ENCODE measurements around the gene SCMH1.

SCMH1 gene

DNA sequence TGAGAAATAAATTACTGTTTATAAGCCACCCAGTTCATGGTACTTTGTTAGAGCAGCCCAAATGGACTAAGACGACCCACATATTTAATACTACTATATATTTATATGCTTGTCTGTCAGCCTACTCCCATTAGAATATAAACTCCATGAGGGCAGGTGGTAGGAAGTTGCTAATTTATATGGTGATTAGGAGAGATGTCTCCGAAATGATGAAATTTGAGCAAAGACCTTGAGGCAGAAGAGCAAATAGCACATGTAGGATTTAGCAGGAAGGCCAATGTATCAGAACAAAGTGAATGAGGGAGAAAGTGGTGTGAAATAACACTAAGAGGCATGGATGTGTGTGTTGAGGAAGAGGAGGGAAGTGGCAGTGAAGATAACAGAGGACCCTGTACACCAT, 210.0 kb downstream of the SCMH1 start:
- DNase-seq (ENCODE audit: low read depth in 2 of 2, low spot score in 1 of 2): no peak

DNA sequence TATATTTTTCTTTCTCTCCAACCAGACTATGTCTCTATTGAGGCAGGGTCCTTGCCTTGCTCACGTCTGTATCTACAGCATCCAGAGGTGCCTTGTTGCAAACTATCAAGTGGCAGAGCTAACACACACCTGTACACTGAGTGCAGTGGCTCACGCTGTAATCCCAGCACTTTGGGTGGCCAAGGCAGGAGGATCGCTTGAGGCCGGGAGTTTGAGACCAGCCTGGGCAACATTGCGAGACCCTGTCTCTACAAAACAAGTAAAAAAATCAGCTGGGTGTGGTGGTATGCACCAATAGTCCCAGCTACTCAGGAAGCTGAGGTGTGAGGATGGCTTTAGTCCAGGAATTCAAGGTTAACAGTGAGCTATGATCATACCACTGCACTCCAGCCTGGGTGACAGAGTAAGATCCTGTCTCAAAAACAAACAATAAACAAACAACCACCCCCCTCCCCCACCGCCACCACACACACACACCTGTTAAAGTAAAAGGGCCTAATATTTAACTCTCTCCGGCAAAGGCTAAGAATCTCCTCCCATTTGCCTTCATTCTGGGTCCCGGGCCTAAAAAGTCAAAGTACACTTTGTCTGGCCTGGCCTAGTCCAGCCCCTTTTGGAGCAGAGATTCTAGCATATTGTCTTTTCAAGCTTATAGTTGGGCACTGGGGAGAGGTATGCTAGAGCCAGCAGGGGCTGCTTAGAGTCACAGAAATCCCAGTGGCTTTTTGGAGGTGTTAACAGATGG, 211.1 kb downstream of the SCMH1 start:
- no peak for DNase-seq (ENCODE audit: low read depth in 2 of 2, low spot score in 1 of 2)

DNA sequence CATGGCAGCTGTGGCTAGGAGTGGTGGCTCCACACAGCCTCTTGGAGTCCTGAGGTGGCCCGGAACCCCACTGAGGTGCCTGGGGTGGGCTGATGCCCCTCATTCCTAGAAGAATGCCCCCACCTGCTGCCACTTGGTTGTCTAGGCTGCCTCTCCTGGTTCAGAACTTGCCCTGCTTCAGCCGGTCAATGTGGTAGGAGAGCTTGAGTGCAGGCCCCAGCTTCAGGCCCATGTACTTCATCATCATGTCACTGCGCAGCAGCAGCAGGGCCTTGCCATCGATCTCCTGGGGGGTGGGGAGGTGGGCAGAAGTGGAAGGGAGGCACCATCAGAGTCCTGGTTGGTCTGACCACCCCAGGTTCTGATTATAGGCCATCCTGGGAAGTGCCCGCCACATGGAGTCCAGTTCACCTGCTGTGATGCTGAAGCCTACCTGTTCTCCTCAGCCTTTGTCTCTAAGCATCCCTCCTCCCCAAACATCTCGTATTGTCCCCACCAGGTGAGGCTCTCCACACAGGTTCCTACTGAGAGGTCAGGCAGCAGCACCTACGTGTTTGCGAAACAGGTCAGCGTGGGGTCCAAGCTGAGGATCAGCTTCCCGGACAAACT, 214.0 kb downstream of the SCMH1 start:
- no peak for DNase-seq (ENCODE audit: low read depth in 2 of 2, low spot score in 1 of 2)

DNA sequence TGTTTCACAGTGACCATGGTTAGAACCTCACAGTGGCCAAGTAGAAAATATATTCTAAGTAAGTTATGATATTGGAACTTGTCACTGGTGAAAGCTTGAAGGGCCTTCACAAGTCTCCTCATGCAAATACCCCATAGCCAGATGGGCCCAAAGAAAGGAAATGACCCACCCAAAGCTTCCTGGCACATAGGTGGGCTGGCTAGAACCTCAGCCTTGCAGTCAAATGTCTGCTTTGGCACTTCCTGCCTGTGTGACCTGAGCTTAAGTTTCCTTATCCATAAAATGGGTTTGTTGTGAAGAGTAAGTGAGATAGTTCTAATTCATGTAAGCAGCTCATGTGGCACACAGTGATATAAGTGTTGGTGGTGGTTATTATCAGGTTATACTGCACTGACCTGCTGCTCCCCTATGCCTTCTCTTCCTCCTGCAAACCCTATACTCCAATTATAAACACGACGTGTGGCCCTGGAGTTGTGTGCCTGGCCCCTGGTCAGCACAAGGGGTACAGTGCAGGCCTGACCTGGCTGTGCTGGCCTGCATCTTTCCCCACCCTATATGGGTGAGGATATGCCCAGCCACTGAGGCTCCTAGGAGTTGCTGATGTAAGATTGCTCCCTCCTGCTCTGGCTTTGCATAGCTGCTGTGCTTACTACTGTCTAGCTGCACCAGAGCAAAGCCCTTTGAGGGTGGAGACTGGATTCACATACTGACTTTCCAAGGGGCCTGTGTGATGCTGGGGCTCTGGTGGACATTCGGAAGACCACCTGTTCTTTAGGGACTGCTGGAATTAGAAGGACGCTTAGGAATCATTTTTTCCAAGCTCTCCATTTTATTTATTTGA, 215.9 kb downstream of the SCMH1 start:
- no peak for DNase-seq (ENCODE audit: low read depth in 2 of 2, low spot score in 1 of 2)

DNA sequence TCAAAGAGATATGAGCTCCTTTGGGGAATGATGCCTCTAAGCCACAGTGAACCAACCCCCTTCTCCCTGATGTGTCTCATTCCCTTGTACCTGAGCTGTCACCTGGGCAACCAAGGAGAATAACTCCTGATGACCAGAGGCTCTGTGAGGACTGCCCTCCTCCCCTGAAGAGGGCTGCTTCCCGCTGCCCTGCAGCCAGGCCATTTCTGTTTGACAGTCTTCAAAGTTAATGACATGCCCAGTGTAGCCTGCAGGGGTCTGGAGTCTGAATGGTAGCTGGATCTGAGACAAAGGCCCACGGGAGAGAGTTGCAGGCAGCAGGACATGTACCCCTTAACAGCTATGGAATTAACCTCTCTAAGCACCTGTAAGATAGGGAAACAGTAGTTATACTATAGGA, 217.2 kb downstream of the SCMH1 start:
- DNase-seq (ENCODE audit: low read depth in 2 of 2, low spot score in 1 of 2): no peak

DNA sequence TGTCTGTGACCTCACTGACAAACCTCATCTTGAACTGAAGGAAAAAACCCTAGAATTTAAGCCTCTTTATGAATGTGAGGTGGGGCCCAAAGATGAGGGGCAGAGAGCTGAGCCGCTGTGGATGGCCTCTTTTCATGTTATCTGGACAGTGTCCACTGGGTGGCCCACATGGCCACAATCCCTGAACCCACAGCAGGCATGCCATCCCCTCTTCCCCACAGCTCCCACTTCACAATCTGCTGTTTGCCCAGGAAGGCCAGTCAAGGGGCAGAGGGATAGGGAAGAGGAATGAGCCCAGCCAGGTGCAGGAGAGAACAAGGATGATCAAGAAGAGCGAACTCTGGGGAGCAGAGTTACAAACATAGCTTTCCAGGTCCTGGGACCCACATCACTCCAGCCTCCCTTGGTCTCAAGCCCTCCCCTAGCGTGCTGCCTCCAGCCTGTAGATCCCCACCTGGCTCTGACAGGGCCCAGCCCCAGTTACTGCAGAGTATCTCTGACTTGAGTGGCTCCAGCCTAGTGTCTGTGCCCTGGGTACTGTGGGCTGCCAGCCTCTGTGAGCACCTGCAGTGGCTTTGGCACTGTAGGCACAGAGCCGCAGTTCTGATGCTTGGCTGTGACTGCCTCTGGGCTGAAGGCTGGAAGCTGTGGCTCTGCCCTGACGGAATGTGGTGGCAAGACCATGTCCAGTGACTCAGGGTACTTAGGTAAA, 218.7 kb downstream of the SCMH1 start:
- DNase-seq (ENCODE audit: low read depth in 2 of 2, low spot score in 1 of 2): no peak

DNA sequence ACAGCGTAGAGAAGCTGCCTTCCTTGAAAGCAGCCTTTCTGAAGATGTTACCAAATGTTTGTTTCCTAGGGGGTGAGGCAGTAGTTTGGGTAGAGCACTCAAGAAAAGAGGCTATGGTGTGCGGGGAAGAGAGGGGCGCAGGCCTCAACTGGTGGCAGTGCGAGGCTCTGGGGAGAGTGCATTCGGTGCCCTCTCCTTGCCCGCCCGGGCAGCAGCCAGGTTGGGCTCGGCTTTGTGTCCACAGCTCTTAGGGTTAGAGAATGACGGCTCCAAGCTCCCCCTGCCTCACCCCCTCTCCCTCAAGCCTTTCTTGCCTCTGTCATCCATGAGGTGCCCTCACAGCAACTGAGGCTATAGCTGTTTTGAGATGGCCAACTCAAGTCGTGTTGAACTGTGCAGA, 219.7 kb downstream of the SCMH1 start:
- no peak for DNase-seq (ENCODE audit: low read depth in 2 of 2, low spot score in 1 of 2)

DNA sequence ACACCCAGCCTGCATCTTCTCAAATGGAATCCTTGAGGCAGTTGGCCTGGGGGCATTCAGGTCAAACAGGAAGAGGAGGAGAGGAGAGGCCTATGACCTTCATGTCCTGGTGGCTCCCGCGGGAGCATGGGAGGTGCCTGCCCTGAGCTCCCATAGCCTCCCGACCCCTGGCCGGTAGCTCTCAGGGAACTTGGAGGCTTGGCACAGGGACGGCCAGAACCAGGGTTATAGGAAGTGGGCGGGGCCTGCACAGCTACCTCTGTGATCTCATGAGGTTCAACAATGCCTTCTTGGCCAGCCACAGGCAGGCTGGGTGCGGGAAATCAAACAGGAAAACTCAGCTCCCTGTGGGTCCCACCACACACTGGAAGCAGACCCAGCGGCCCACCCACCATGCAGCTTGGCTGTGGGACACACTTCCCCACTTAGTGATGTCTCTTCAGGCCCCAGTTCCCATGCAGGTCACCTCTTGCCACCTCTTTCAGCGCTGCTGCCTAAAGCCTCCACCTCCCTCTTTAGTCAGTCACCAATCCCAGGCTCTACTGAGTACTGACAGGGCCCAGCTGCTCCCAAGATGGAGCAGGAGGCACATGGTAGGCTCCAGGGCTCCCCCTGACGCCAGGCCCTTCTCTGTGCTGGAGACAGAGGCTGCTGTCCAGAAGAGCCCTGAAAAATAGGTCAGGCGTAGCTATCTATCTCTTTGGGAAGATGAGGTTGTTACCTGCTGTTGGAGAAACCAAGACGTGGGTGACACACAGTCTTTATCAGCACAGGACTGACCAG, 220.4 kb downstream of the SCMH1 start, which contains the start of gene SLFNL1:
TSS of gene SLFNL1 (minus strand) at position 200 of the 783 bp plus-strand sequence. CDS start 1,065 bp downstream, outside the sequence.
- DNase-seq (ENCODE audit: low read depth in 2 of 2, low spot score in 1 of 2): no peak

DNA sequence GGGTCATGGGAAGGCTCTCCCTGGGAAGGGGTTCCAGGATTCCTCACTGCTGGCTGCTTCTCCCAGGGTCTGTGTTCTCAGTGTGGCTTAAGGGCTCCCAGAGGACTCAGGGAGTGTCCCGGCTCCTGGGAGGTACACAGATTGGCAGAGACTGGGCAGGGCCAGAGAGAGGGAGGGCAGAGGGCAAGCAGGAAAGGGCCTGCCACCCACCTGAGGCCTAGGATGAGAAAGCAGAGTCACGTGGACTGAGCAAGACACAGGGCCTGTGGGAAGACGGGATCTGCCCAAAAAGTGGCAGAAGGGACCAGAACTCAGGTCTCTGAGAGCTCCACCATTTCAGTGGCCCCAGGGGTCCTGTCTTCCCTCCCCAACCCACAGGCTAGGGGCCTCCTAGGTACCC, 221.5 kb downstream of the SCMH1 start:
- no peak for DNase-seq (ENCODE audit: low read depth in 2 of 2, low spot score in 1 of 2)

DNA sequence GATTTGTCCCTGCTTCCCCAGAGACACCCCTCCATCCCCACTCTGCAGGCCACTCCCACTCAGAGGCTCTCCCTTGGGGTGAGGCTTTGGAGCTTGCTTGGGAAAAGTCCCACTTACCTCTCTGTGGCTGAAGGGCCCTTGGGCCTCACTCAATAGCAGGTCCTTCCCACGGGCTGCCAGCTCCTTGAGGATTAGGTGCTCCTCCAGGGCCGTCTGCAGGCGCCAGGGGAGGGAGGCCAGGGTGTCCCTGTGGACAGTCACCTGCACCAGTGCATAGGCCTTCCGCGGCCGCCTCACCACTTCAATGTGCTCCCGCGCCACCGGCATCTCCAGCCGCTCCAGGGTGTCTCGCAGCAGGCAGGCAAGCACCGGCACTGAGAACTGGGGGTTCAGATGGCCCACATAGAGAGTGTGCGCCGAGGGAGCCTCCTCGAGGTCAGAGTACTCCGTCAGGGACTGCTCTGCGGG, 222.0 kb downstream of the SCMH1 start:
- DNase-seq (ENCODE audit: low read depth in 2 of 2, low spot score in 1 of 2): no peak

DNA sequence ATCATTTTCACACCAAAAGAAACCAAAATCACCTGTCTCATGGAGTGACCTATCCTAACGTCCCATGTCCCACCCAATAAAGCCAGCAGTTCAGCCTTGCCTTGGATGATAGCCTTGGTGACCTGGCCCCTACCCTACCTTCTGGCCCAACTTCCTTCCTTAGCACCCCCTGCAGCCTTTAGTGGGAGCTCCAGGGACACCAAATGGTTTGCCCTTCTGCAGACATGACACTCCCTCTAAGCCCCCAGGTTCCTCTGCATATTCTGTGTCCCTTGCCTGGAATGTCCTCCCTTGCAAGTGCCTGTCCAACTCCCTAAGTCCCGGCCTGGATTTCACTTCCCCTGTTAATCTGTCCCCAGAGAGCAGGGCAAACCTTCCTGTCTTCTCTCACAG, 222.8 kb downstream of the SCMH1 start:
- DNase-seq (ENCODE audit: low read depth in 2 of 2, low spot score in 1 of 2): no peak

DNA sequence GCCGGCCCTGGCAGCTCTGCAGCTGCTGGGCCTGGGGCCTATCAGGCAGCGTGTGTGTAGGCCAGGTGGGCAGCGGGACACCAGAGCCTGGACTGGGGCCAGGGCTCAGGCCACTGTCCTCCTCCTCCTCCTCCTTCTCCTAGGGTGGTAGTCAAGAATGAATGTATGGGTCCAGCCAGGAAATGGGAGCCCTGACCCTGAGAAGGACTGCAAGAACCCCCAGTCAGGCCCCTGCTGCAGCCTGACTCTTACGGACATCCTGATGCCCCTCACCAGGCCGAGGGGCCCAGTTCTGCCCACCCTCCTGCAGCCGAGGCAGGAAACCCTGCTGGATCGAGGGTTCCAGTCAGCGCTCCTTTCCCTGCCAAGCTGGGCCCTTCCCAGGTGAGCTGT, 224.1 kb downstream of the SCMH1 start:
- no peak for DNase-seq (ENCODE audit: low read depth in 2 of 2, low spot score in 1 of 2)

DNA sequence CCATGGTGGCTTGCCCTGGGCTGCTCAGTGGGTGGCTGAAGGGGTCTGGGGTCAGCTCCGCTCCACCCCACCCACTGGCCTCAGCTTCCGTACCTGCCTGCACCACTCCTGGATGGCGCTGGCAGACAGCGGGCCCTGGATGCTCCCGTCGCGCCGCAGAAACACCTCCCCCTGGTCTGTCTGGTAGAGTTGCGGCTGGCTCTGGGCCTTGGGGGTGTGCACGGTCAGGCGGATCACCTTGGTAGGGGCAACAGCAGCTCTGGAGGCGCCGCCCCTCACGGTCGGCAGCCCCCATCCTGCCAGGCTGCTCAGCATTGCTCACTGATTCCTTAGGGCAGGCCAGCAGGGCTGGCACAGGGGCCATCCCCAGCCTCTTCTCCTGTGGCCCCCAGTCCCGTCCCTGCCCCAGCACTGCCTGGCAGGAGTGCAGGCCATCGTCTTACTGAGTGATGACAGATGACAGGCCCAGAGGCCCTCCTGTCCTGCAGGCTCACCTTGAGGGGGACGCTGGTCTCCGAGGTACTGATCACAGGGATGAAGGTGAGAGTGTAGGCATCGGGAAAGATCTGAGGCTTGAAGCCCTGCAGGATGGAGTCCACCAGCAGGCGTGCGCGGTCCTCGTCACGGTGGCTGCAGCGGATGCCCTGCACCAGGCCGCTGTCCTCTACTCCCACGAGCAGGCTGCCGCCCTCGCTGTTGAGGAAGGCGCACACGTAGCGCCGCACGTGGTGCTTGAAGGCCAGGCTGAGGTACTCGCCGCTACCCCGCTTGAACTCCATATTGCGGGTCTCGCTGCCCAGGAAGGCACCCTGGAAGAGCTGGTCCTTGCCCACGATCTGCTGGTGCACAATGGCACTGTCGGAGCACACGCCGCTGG, 224.7 kb downstream of the SCMH1 start:
- no peak for DNase-seq (ENCODE audit: low read depth in 2 of 2, low spot score in 1 of 2)

DNA sequence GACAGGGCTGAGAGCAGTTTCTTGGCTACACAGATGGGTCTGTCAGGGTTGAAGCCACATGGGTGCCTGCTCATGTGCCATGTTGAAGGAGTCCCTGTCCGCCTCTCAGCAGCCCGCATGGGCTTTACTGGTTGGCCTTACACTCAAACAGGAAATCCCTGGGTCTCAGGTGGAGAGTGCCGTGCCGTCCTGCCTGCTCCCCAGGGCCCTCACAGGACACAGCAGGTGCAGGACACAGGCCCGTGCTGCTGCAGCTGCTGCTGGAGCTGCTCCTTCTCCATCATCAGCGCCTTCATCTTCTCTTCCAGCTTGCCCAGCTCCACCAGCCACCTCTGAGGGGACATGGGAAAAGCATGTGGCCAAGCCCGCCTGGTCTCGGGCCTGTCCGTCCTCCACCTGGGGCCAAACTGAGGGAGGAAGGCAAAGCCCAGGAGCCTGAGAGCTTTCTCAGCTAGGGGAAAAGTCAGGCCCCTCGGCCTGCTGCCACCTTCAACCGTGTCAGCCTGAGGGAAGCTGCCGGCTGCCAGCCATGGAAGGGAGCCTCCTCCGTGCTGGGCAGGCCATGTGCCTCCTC, 226.1 kb downstream of the SCMH1 start:
- no peak for DNase-seq (ENCODE audit: low read depth in 2 of 2, low spot score in 1 of 2)

DNA sequence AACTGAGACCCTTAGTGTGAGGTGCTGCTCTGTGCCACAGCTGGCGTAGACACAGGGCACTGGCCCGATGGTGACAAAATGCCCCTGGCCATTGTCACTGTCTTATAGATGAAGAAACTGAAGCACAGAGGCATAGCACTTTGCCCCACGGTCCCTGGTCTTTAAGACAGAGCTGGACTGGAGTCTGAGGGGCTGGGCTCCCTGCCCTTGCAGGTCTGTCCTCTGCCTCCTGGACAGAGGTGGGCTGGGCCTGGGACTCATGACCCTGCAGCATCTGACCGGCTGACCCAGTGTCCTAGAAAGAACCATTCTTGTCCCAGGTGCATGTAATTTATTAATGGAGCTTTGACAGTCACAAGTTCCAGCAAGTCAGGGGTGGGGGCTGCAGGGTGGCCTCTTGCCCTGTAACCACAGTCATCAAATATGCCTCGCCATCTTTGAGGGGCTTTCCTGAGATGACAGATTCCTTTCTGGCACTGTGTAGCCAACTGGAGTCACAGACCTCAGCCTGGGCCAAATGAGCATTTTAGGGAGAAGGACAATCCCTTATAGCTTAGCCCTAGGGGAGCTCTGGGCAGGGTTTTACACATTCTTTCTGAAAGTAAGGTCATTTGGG, 226.7 kb downstream of the SCMH1 start:
- DNase-seq (ENCODE audit: low read depth in 2 of 2, low spot score in 1 of 2): no peak

DNA sequence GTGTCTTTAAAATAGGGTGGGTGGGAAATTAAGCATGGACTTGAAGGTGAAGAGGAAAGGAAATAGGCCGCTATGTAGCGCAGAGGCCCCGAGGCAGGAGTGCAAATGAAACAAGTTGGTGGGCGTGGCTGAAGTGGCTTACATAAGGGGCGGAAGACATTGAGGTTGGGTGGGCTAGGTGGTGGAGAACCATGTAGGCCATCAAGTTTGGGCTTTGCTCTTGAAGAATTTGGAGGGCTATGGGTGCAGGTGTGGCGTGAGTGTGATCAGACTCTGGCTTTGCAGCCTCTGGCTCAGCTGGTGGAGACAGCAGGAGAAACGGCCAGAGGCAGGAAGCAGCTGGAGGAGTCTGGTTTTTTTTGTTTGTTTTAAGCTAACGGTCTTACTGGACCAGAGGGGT, 227.2 kb downstream of the SCMH1 start:
- no peak for DNase-seq (ENCODE audit: low read depth in 2 of 2, low spot score in 1 of 2)

DNA sequence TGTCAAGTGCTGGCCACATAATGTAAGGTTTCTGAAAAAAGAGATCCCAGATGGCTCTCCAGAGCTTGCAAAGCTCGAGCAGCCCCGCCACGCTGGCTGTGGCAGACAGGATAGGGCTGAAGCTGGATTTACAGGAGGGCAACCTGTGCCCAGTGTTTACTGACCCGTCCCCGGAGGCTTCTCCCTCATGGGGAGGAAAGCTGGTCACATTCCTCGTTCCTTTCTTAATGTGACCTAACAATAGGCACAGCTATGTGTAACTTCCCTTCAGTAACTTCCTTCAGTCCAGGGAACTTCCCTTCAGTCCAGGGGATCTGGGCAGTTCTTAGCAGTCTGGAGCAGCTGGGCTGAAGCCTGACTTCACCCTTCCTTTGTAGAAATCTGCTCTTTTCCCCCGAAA, 228.3 kb downstream of the SCMH1 start:
- DNase-seq (ENCODE audit: low read depth in 2 of 2, low spot score in 1 of 2): no peak

DNA sequence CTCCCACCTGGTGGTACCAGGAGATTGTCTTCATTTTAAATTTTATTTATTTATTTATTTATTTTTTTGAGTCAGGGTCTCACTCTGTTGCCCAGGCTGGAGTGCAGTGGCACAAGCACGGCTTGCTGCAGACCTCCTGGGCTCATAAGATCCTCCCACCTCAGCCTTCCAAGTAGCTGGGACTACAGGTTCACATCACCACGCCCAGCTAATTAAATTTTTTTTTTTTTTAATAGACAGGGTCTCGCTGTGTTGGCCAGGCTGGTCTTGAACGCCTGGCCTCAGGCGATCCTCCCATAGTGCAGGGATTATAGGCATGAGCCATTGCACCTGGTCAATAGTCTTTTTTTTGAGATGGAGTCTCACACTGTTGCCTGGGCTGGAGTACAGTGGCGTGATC, 229.1 kb downstream of the SCMH1 start:
- no peak for DNase-seq (ENCODE audit: low read depth in 2 of 2, low spot score in 1 of 2)

DNA sequence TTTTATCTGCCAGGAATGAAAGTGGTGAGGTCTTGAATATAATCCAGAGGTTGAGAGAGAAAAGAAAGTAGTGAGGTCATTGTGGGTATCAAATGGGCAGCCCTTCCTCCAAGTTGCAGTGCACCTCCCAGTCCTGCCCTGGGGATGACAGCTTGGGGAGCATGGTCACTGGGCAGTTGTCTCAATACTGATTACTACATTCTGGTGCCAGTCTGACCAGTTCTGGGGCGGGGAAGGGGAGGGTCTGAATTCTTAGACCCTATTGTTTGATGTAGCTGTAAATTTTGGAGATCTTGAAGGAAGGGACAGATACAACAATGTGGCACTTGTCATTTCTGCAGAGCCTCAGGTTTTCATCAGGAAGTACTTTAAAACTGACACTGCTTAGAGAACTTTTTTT, 231.8 kb downstream of the SCMH1 start:
- DNase-seq (ENCODE audit: low read depth in 2 of 2, low spot score in 1 of 2): no peak
